H1 (cell line): ENCODE measurements around the gene SHROOM2. TPM values are rescaled to one million over a fixed set of nuclear protein-coding genes. Genes with fewer than 3 reads are reported as not detected.

Experiments used
- CTCF ChIA-PET: fragments of 300-600 bp; sonication (Branson Sonifier 250); formaldehyde crosslinking; loops from one replicate; lab custom pipeline; 2021; ENCODE audit not compliant: partially characterized antibody; lab: Charles Lee
- POLR2A ChIA-PET: fragments of 300-600 bp; sonication (Branson Sonifier 250); formaldehyde crosslinking; loops from one replicate; lab custom pipeline; 2021; ENCODE audit warnings: inconsistent platforms; ENCODE audit not compliant: partially characterized antibody; lab: Charles Lee
- DNase-seq, 2 experiments: peaks; one replicate each; pipeline versions ENCODE4 v3.0.0 to v3.0.0-alpha.2; 2010 to 2022; ENCODE audit warnings: low spot score in 2 of 2, low read depth in 1 of 2, mixed read lengths in 1 of 2
- FAIRE-seq: peaks from 2 replicates; lab custom pipeline; 2011; peaks lifted over from hg19 to GRCh38; lab: Jason Lieb, UNC
- H2AFZ ChIP-seq: 2 replicates; pipeline ENCODE4 v1.8.1; 2012; ENCODE audit warnings: low read length, inconsistent platforms
- H2AK5ac ChIP-seq: 2 replicates; pipeline ENCODE4 v1.6.1; 2013; ENCODE audit warnings: low read depth, low read length
- H2BK120ac ChIP-seq: replicated peaks from 2 replicates; pipeline ENCODE3; 2013; ENCODE audit warnings: low read depth, low read length, inconsistent platforms
- H2BK12ac ChIP-seq: 2 replicates; pipeline ENCODE4 v1.6.1; 2013; ENCODE audit warnings: low read depth, low read length
- H2BK15ac ChIP-seq: 2 replicates; pipeline ENCODE4 v1.6.1; 2013; ENCODE audit warnings: low read length
- H2BK20ac ChIP-seq: 2 replicates; pipeline ENCODE4 v1.6.1; 2013; ENCODE audit warnings: low read length
- H2BK5ac ChIP-seq: 2 replicates; pipeline ENCODE4 v1.6.1; 2013; ENCODE audit warnings: low read depth, low read length
- H3K14ac ChIP-seq: 2 replicates; pipeline ENCODE4 v1.6.1; 2013; ENCODE audit warnings: inconsistent platforms; ENCODE audit not compliant: insufficient read length
- H3K18ac ChIP-seq: 2 replicates; pipeline ENCODE4 v1.6.1; 2013; ENCODE audit warnings: low read length; ENCODE audit errors: extremely low read depth
- H3K23ac ChIP-seq: 2 replicates; pipeline ENCODE4 v1.6.1; 2013; ENCODE audit warnings: inconsistent platforms; ENCODE audit not compliant: insufficient read length
- H3K23me2 ChIP-seq: 2 replicates; pipeline ENCODE4 v1.6.1; 2013; ENCODE audit warnings: low read depth, low read length
- H3K27ac ChIP-seq: 2 replicates; pipeline ENCODE4 v1.6.1; 2011; ENCODE audit warnings: low read depth, low read length, inconsistent platforms
- H3K27me3 ChIP-seq, 4 experiments: replicated peaks in 1 of 4; 1 replicate in 1 of 4; 2 replicates in 3 of 4; pipeline versions ENCODE4 v1.6.1 to v1.8.1; 2011 to 2013; ENCODE audit warnings: low read length in 3 of 4, mild to moderate bottlenecking in 3 of 4, inconsistent platforms in 2 of 4, mixed read lengths in 2 of 4, moderate library complexity in 1 of 4; ENCODE audit not compliant: control insufficient read depth in 3 of 4, insufficient read depth in 3 of 4; ENCODE audit errors: extremely low read depth in 1 of 4
- H3K36me3 ChIP-seq, 4 experiments: 2 replicates each; pipeline versions ENCODE4 v1.6.1 to v1.8.1; 2011 to 2013; ENCODE audit warnings: mild to moderate bottlenecking in 4 of 4, low read length in 3 of 4, moderate library complexity in 2 of 4, control low read depth in 1 of 4, inconsistent platforms in 1 of 4; ENCODE audit not compliant: insufficient read depth in 4 of 4, control insufficient read depth in 2 of 4
- H3K4ac ChIP-seq: replicated peaks from 2 replicates; pipeline ENCODE3; 2013; ENCODE audit warnings: low read length, low read depth, mixed read lengths, inconsistent platforms; ENCODE audit not compliant: insufficient read length
- H3K4me1 ChIP-seq, 4 experiments: replicated peaks in 1 of 4; 1 replicate in 1 of 4; 2 replicates in 3 of 4; pipeline versions ENCODE4 v1.6.1 to v1.8.1; 2011 to 2013; ENCODE audit warnings: low read length in 3 of 4, inconsistent platforms in 2 of 4, mixed read lengths in 1 of 4; ENCODE audit not compliant: insufficient read depth in 4 of 4, control insufficient read depth in 3 of 4
- H3K4me2 ChIP-seq, 2 experiments: 2 replicates each; pipeline versions ENCODE4 v1.6.1 to v1.8.1; 2011 to 2013; ENCODE audit warnings: low read depth in 2 of 2, low read length in 2 of 2, control low read depth in 1 of 2, inconsistent platforms in 1 of 2, mild to moderate bottlenecking in 1 of 2; ENCODE audit not compliant: insufficient read depth in 1 of 2
- H3K4me3 ChIP-seq, 4 experiments: fragments of 200-600, 300-600 bp in 1 of 4; sonication (generic), shearing (Covaris generic), sonication (Bioruptor Twin) in 1 of 4; 2 replicates each; pipeline versions ENCODE4 v1.5.1 to v1.8.1; 2011 to 2016; ENCODE audit warnings: low read length in 4 of 4, low read depth in 3 of 4, control low read depth in 2 of 4, inconsistent platforms in 2 of 4, mild to moderate bottlenecking in 2 of 4, mixed read lengths in 1 of 4, moderate library complexity in 1 of 4; ENCODE audit not compliant: insufficient read depth in 2 of 4; ENCODE audit errors: extremely low read depth in 1 of 4
- H3K56ac ChIP-seq: replicated peaks from 2 replicates; pipeline ENCODE3; 2013; ENCODE audit warnings: low read depth, mild to moderate bottlenecking, mixed read lengths, low read length, inconsistent platforms; ENCODE audit not compliant: insufficient read length
- H3K79me1 ChIP-seq: 2 replicates; pipeline ENCODE4 v1.6.1; 2013; ENCODE audit warnings: low read depth, low read length, control low read depth
- H3K79me2 ChIP-seq, 2 experiments: 2 replicates each; pipeline versions ENCODE4 v1.6.1 to v1.8.1; 2012 to 2013; ENCODE audit warnings: low read length in 2 of 2, mild to moderate bottlenecking in 2 of 2, inconsistent platforms in 1 of 2; ENCODE audit not compliant: insufficient read depth in 2 of 2, control insufficient read depth in 1 of 2
- H3K9ac ChIP-seq, 4 experiments: replicated peaks in 1 of 4; 1 replicate in 1 of 4; 2 replicates in 3 of 4; pipeline versions ENCODE4 v1.6.1 to v1.8.1; 2011 to 2013; ENCODE audit warnings: low read depth in 3 of 4, low read length in 3 of 4, control low read depth in 2 of 4, mild to moderate bottlenecking in 2 of 4, moderate library complexity in 2 of 4, inconsistent platforms in 1 of 4; ENCODE audit errors: extremely low read depth in 1 of 4
- H3K9me3 ChIP-seq, 2 experiments: 2 replicates each; pipeline versions ENCODE4 v1.6.1 to v1.8.1; 2012 to 2013; ENCODE audit warnings: mild to moderate bottlenecking in 2 of 2, moderate library complexity in 2 of 2, control low read depth in 1 of 2, inconsistent platforms in 1 of 2, low read depth in 1 of 2, low read length in 1 of 2, mixed read lengths in 1 of 2; ENCODE audit not compliant: insufficient read depth in 2 of 2
- H4K20me1 ChIP-seq, 2 experiments: replicated peaks in 1 of 2; 2 replicates each; pipeline versions ENCODE3 to v1.8.1; 2011 to 2013; ENCODE audit warnings: inconsistent platforms in 2 of 2, low read length in 2 of 2, mild to moderate bottlenecking in 1 of 2; ENCODE audit not compliant: insufficient read depth in 2 of 2, control insufficient read depth in 1 of 2
- H4K5ac ChIP-seq: 2 replicates; pipeline ENCODE4 v1.6.1; 2013; ENCODE audit warnings: low read length, low read depth, mixed read lengths, inconsistent platforms; ENCODE audit not compliant: insufficient read length
- H4K8ac ChIP-seq: 2 replicates; pipeline ENCODE4 v1.8.0; 2013; ENCODE audit warnings: mild to moderate bottlenecking, moderate library complexity, low read length, inconsistent platforms; ENCODE audit not compliant: insufficient read depth; ENCODE audit errors: extremely low read depth
- H4K91ac ChIP-seq: replicated peaks from 2 replicates; pipeline ENCODE3; 2013; ENCODE audit warnings: low read length, mixed read lengths, inconsistent platforms; ENCODE audit not compliant: insufficient read length
- WGBS, 2 experiments: shearing (Covaris generic) in 1 of 2; methylation state at CpG; one replicate each; pipeline versions ENCODE4 v1.1.6 to v1.1.7; 2013 to 2015; ENCODE audit warnings: low lambda C conversion rate in 2 of 2, mixed read lengths in 2 of 2, inconsistent platforms in 1 of 2, low coverage in 1 of 2, missing lambda C conversion rate in 1 of 2; ENCODE audit not compliant: insufficient replicate concordance in 2 of 2, insufficient coverage in 1 of 2, insufficient read length in 1 of 2; ENCODE audit errors: extremely low coverage in 1 of 2, missing lambda C conversion rate in 1 of 2; 5-methylcytosine and 5-hydroxymethylcytosine counted together
- polyA plus RNA-seq, 7 experiments: library from polyadenylated mRNA; depleted of rRNA in 3 of 7; stranded (reverse) in 5 of 7; unstranded in 2 of 7; fragments of >200 nt in 5 of 7; fragments of 200-250 nt in 2 of 7; gene quantifications; 1 replicate in 5 of 7; 2 replicates in 1 of 7; 4 replicates in 1 of 7; pipeline versions ENCODE4 v1.2.1 to v1.2.3, GENCODE V29; 2011 to 2013; ENCODE audit warnings: missing spikeins in 2 of 7, mixed read lengths in 2 of 7
- total RNA-seq: library from RNA; stranded (reverse); fragmentation: NEBNext Ultra II Directional; extraction: Animal tissue kit (Norgen Biotek cat#: 25700); gene quantifications from 2 replicates; pipeline ENCODE4 v1.2.1, GENCODE V29; 2021

SHROOM2 gene
- total and polyA plus RNA-seq, 2 of the 8 experiments (the other 6 are each of a cell fraction or from before 2014, with no cell fraction given), result 3.4 to 14.2 TPM

GRCh38 chrX:9871701-9872268 lies 85.6 kb downstream of the SHROOM2 start:
- H3K4me2 ChIP-seq, result no peak overlapping the region
- H3K36me3 ChIP-seq, result no peaks in the 10 kb centered on the region
- no peaks in the 10 kb centered on the region for H3K23me2 ChIP-seq
- no peaks in the 10 kb centered on the region for H3K9me3 ChIP-seq
- H3K4me3 ChIP-seq, result no peak overlapping the region
- H3K27me3 ChIP-seq, result no peaks in the 10 kb centered on the region
- H3K23ac ChIP-seq, result no peak overlapping the region
- H3K4me1 ChIP-seq, result peaks cover 0 to 4% (median under 1%) of the 10 kb centered on the region in 4 experiments; a peak in 4 of 7 replicates
- H3K56ac ChIP-seq, result no peak overlapping the region
- no peak overlapping the region for H4K91ac ChIP-seq
- H2BK12ac ChIP-seq, result no peak overlapping the region
- no peak overlapping the region for H2BK15ac ChIP-seq
- 100% methylated on average over 1 of the region's 1 CpG; no CpG with 5 or more reads in 1 of the 2 experiments for WGBS, 2 experiments
- CTCF ChIA-PET, result interaction anchor here (0.7 to 3.3 kb wide), 4 partner anchors 10 to 81 kb away, joined by 3 to 16 read pairs (median 3); no protein-coding TSS in a partner anchor
- no peak overlapping the region for H3K9ac ChIP-seq
- POLR2A ChIA-PET, result no interaction called here
- H2AFZ ChIP-seq, result no peak overlapping the region
- no peak overlapping the region for H2AK5ac ChIP-seq
- no peak overlapping the region for H2BK120ac ChIP-seq
- no peak overlapping the region for H3K4ac ChIP-seq
- H3K27ac ChIP-seq, result no peak overlapping the region
- peaks cover 0 to 2% of the 10 kb centered on the region in 2 experiments for H4K20me1 ChIP-seq
- no peak overlapping the region for H4K5ac ChIP-seq
- H3K14ac ChIP-seq, result no peak overlapping the region
- H3K79me1 ChIP-seq, result no peaks in the 10 kb centered on the region
- no peak for DNase-seq
- peaks cover 0 to 4% of the 10 kb centered on the region in 2 experiments; a peak in 2 of 4 replicates for H3K79me2 ChIP-seq
- no peak overlapping the region for H4K8ac ChIP-seq
- H2BK20ac ChIP-seq, result no peak overlapping the region
- FAIRE-seq, result no peak
- no peak overlapping the region for H2BK5ac ChIP-seq
- no peak overlapping the region for H3K18ac ChIP-seq
